DND-41 (cell line): Measurements from ENCODE around the gene KRAS.

Experiments used
- CTCF ChIP-seq: IDR thresholded peaks from 2 replicates; pipeline ENCODE4 v1.5.1; 2012; ENCODE audit warnings: borderline replicate concordance, low read length, moderate library complexity, mild to moderate bottlenecking; ENCODE audit not compliant: poor library complexity, severe bottlenecking; ENCODE audit errors: extremely low read depth
- EZH2 ChIP-seq: IDR thresholded peaks from 3 replicates; pipeline ENCODE4 v1.6.1; 2012; ENCODE audit warnings: borderline replicate concordance, low read depth, mild to moderate bottlenecking, moderate library complexity, low read length, inconsistent platforms; ENCODE audit not compliant: severe bottlenecking

GRCh38 chr12:25257590-25258324 lies 7.0 kb upstream of the KRAS start:
- no peak for TF ChIP-seq EZH2
- no peak for TF ChIP-seq CTCF
